HG02642 (cell line): ENCODE data around the gene TARS2.

Experiments
- ATAC-seq: cut with Tn5 transposase; IDR thresholded peaks from one replicate; pipeline ENCODE4 v1.9.1; 2021; ENCODE audit warnings: mild to moderate bottlenecking; ENCODE audit not compliant: unreplicated experiment, poor library complexity

Gene TARS2

GRCh38 chr1:150486966-150487762 is at the start of gene TARS2:
Gene TARS2, plus strand, starts transcription at chr1:150487419. Its CDS starts 32 bp downstream, at chr1:150487451.
- ATAC-seq, result peak; percentile 99

- ATAC-seq, result no peak
Observed at GRCh38 chr1:150441121-150441520, 46.1 kb upstream of the TARS2 start.

GRCh38 chr1:150444232-150444631 is 43.0 kb upstream of the TARS2 start:
- ATAC-seq, result no peak

- no peak for ATAC-seq
Observed at GRCh38 chr1:150456146-150456647, 31.0 kb upstream of the TARS2 start.

GRCh38 chr1:150464422-150464826 is 22.8 kb upstream of the TARS2 start:
- ATAC-seq, result no peak

- no peak for ATAC-seq
Observed at GRCh38 chr1:150466964-150467363, 20.3 kb upstream of the TARS2 start.

- no peak for ATAC-seq
Observed at GRCh38 chr1:150469291-150469690, 17.9 kb upstream of the TARS2 start.

- ATAC-seq, result no peak
Observed at GRCh38 chr1:150472601-150473200, 14.5 kb upstream of the TARS2 start.

GRCh38 chr1:150473659-150474058 is 13.6 kb upstream of the TARS2 start:
- no peak for ATAC-seq

GRCh38 chr1:150474869-150475268 is 12.3 kb upstream of the TARS2 start:
- ATAC-seq, result no peak

- ATAC-seq, result no peak
Observed at GRCh38 chr1:150476754-150477153, 10.5 kb upstream of the TARS2 start.

GRCh38 chr1:150477320-150477719 is 9.9 kb upstream of the TARS2 start:
- no peak for ATAC-seq

GRCh38 chr1:150477733-150478132 is 9.5 kb upstream of the TARS2 start:
- ATAC-seq, result no peak

- ATAC-seq, result no peak
Observed at GRCh38 chr1:150479370-150479769, 7.8 kb upstream of the TARS2 start.

- ATAC-seq, result no peak
Observed at GRCh38 chr1:150479927-150480352, 7.3 kb upstream of the TARS2 start.

GRCh38 chr1:150484431-150484830 is 2.8 kb upstream of the TARS2 start:
- no peak for ATAC-seq

GRCh38 chr1:150484861-150485260 is 2.4 kb upstream of the TARS2 start:
- no peak for ATAC-seq

GRCh38 chr1:150487763-150488115 is 520 bp downstream of the TARS2 start:
- no peak for ATAC-seq

GRCh38 chr1:150493175-150493574 is 6.0 kb downstream of the TARS2 start:
- no peak for ATAC-seq

- no peak for ATAC-seq
Observed at GRCh38 chr1:150498342-150498741, 11.1 kb downstream of the TARS2 start.

- no peak for ATAC-seq
Observed at GRCh38 chr1:150505431-150505830, 18.2 kb downstream of the TARS2 start.
